GM10266 (cell line): Measurements from ENCODE around the gene SORCS2.

Experiments
- DNase-seq: peaks from one replicate; pipeline ENCODE4 v3.0.0; 2012; ENCODE audit errors: extremely low spot score
- TF ChIP-seq, protein P1 (sequence below): IDR thresholded peaks from 2 replicates; pipeline ENCODE4 v1.5.1; 2012; ENCODE audit warnings: mild to moderate bottlenecking, low read depth; ENCODE audit not compliant: control insufficient read depth, insufficient read depth; ENCODE audit errors: missing control alignments

Gene SORCS2

DNA sequence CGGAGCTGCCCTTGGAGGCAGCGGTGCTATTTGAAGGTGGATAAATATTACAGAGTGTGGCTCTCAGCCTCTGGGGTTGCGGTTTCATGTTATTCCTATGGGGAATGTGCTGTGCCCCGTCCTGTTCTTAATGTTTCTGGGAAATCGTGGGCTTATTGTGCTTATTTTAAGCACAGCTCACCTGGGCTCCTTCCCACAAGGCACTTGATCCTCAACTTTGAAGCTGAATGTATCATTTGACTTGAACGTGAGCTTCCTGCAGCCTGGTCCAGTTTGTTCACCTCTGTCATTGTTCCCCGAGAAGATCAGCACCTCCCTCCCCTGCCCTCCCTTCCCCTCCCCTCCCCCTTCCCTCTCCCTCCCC is 3.9 kb downstream of the SORCS2 start:
- TF ChIP-seq, protein P1, sequence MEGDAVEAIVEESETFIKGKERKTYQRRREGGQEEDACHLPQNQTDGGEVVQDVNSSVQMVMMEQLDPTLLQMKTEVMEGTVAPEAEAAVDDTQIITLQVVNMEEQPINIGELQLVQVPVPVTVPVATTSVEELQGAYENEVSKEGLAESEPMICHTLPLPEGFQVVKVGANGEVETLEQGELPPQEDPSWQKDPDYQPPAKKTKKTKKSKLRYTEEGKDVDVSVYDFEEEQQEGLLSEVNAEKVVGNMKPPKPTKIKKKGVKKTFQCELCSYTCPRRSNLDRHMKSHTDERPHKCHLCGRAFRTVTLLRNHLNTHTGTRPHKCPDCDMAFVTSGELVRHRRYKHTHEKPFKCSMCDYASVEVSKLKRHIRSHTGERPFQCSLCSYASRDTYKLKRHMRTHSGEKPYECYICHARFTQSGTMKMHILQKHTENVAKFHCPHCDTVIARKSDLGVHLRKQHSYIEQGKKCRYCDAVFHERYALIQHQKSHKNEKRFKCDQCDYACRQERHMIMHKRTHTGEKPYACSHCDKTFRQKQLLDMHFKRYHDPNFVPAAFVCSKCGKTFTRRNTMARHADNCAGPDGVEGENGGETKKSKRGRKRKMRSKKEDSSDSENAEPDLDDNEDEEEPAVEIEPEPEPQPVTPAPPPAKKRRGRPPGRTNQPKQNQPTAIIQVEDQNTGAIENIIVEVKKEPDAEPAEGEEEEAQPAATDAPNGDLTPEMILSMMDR = no peak
- DNase-seq = no peak

DNA sequence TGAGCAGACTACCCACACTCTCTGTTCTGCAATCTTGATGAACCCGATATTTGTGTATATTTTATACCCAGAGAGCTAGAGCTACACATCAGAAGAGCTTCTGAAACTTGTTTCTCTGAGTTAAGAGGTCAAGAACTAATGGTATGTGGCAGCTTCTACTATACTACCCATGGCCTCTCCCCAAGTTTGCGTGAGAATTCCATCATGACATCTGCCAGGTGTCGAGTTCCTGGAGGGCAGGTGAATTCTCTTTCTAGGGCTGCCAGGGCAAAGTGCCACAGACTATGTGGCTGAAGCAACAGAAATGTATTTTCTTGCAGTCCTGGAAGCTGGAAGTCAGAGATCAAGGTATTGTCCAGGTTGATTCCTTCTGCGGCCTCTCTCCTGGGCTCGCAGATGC is 4.4 kb downstream of the SORCS2 start:
- TF ChIP-seq, protein P1 = no peak
- no peak for DNase-seq

DNA sequence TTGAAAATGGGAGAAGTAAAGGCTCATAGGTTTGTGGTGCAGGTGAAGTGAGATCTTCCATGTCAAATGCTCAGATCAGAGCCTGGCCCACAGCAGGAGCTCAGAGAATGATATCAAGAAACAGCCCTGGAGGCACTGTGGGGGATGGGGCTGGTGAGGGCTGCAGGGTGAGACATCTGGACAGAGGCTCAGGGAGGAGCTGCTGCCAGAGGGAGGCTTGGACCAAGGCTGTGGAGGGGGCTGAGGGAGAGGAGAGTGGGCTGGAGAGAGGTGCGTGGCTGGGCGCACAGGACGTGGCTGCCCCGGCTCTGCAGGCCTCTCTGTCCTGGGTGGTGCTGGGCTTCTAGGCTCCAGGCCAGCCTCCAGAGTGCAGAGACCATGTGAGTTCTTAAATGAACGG is 5.6 kb downstream of the SORCS2 start:
- no peak for DNase-seq
- TF ChIP-seq, protein P1 = no peak

DNA sequence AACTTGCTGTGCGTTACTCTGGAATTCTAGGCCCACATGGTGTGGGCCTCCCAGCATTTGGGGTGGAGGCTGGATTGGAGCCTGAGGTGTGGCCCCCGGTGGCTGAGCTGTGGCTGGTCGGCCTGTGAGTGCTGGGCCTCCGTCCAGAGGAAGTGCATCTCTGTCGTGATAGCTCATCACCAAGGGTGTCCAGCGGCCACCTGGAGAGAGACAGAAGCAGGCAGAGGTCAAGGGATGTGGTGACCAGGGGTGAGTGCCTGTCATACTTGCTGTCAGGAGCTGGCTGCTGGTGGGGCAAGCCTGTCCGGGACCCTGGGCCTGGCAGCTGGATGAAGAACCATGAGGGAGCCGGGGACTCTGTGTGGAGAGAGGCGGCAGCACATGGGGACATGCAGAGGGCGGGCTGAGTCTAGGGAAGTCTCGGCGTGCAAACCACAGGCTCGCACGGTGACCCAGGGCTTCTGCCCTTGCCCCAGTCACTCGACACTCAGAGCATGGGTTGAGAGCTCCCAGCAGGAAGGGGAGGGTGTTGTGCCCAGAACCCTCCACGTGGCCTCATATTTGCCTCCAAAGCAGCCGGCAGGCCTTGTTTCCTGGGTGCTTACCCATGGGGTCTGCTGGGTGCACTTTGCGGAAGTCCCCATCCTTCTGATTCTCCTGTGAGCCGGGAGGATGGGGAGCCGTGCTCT is 6.2 kb downstream of the SORCS2 start:
- DNase-seq = no peak
- TF ChIP-seq, protein P1 = no peak

DNA sequence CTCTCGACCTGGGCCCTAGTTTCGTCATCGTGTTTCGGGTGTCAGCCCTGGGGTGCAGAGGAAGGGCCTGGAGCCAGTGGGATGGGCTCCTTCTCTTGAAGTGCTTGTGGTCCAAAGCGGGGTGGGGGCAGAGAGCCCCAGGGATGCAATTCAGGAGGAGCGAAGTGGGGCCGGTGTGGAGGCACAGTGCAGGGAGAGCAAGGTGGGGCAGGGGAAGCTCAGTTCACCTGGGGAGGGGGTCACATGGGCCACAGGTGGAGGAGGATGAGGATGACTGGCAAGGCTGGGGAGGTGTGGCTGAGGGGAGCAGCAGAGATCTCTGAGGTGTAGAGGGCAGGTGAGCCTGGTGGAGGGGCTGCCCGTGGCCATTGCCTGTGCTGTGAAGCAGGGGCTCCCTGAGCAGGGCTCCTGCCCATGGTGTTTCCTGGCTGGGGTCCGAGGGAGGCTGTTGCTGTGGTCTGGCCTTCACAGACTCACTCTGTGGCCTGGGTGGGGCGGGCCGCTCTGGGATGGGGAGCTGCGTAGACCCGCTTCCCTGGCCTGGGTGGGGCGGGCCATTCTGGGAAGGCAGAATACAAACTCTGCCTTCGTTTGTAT is 6.9 kb downstream of the SORCS2 start:
- DNase-seq = no peak
- TF ChIP-seq, protein P1 = no peak

DNA sequence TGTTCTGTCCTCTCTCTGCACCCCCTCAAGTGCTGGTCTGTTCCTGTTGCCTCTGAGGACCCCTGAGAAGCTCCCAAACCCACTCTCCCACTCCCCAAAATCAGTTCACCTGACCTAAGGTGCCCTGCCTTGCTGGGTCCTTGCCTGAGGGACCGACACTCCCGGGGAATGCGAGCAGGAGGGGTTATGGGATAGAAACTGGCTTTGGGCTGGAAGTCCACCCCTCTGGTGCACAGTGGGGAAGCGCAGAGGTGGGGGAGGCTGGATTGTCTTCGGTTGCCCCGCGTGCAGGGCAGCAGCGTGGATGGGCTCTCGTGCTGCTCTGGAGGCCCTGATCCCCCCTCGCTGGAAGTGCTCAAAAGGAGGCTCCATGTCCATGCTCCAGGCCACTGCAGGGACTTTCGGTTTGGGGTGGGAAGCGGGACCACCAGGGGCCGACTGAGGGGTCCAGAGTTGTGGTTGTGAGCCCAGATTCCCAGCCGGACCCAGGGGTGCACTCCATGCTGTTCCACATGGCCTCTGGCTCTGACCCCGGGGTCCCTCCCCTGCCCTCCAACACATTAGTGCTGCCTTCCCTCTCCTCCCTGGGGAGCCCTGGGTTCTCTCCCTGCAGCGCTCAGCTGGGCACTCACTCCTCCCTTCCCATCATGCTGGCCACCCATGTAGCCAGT is 7.6 kb downstream of the SORCS2 start:
- DNase-seq = no peak
- TF ChIP-seq, protein P1 = no peak

DNA sequence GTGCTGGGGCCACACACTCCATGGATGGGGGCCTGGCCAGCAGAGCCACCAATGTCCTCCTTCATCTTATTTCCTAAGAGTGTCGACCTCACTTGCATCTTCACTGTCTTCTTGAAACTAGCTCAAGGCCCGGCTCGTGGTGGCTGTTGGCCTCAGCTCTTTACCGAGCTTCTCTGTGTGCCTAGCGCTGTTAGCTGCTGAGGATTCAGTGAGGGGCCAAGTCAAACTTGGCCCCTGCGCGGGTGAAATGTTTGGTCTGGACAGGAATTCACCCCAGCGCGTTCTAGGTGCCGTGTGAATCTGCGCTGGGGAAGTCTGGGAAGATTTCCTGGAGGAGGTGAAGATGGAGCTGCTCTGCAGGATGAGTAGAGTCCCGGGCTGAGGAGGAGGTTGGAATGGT is 8.5 kb downstream of the SORCS2 start:
- TF ChIP-seq, protein P1 = no peak
- DNase-seq = no peak
